WTC11 (cell line): ENCODE results near the gene ARHGDIG. TPM values are rescaled to one million over a fixed set of nuclear protein-coding genes. Genes with fewer than 3 reads are reported as not detected.
A peak's percentile ranks its signal among the peaks of the same experiment; 100 is the strongest.
"Not testable (repeated sequence)": the region's sequence is repeated elsewhere in the genome, so short reads cannot be mapped to it uniquely, and the experiment has no call there.

Source experiments
- ATAC-seq: fragments of 200-7000 bp; cut with Tn5 transposase; 2 replicates; pipeline ENCODE4 v1.10.0; 2021; ENCODE audit warnings: mild to moderate bottlenecking, moderate library complexity
- CTCF ChIA-PET: fragments of 300-600 bp; sonication (Branson Sonifier 250); formaldehyde crosslinking; loops from one replicate; lab custom pipeline; 2021; ENCODE audit warnings: antibody characterized with exemption; lab: Charles Lee
- POLR2A ChIA-PET: fragments of 350-600 bp; sonication (Branson Sonifier 250); formaldehyde crosslinking; loops from one replicate; lab custom pipeline; 2021; ENCODE audit warnings: antibody characterized with exemption; lab: Charles Lee
- DNase-seq: peaks from one replicate; pipeline ENCODE4 v3.0.0; 2021; ENCODE audit warnings: low spot score
- H3K27ac Mint-ChIP-seq: 2 replicates; pipeline ENCODE4 v1.8.0; 2021; ENCODE audit warnings: mixed read lengths
- H3K27me3 Mint-ChIP-seq: 2 replicates; pipeline ENCODE4 v1.8.0; 2021; ENCODE audit warnings: low read depth, mild to moderate bottlenecking, moderate library complexity, mixed read lengths
- H3K36me3 Mint-ChIP-seq: 2 replicates; pipeline ENCODE4 v1.8.0; 2021; ENCODE audit warnings: mixed read lengths
- H3K4me1 Mint-ChIP-seq: 2 replicates; pipeline ENCODE4 v1.8.0; 2022; ENCODE audit warnings: mixed read lengths
- H3K4me3 Mint-ChIP-seq: 2 replicates; pipeline ENCODE4 v1.8.0; 2021; ENCODE audit warnings: mild to moderate bottlenecking, moderate library complexity, mixed read lengths
- H3K9me3 Mint-ChIP-seq: 2 replicates; pipeline ENCODE4 v1.8.0; 2021; ENCODE audit warnings: mixed read lengths
- CREB1 ChIP-seq: sonication (generic); formaldehyde crosslinking; IDR thresholded peaks from 2 replicates; pipeline ENCODE4 v1.8.0; 2023; ENCODE audit warnings: mild to moderate bottlenecking, missing genetic modification reagents
- ELF4 ChIP-seq: sonication (generic); formaldehyde crosslinking; IDR thresholded peaks from 2 replicates; pipeline ENCODE4 v1.8.1; 2022; ENCODE audit warnings: low read depth, mild to moderate bottlenecking, moderate library complexity, missing genetic modification reagents
- FOXJ3 ChIP-seq: sonication (generic); formaldehyde crosslinking; IDR thresholded peaks from 2 replicates; pipeline ENCODE4 v1.9.0; 2021; ENCODE audit warnings: missing genetic modification reagents, mild to moderate bottlenecking, borderline replicate concordance
- GABPB1 ChIP-seq: sonication (generic); formaldehyde crosslinking; IDR thresholded peaks from 2 replicates; pipeline ENCODE4 v1.8.1; 2023; ENCODE audit warnings: mild to moderate bottlenecking, missing genetic modification reagents
- RELA ChIP-seq: sonication (generic); formaldehyde crosslinking; IDR thresholded peaks from 2 replicates; pipeline ENCODE4 v1.8.1; 2022; ENCODE audit warnings: missing genetic modification reagents, mild to moderate bottlenecking, borderline replicate concordance
- SOX15 ChIP-seq: fragments of 250-450 bp; sonication (Bioruptor Pico); IDR thresholded peaks from 2 replicates; pipeline ENCODE4 v1.9.0; 2021; ENCODE audit warnings: mild to moderate bottlenecking
- TEAD4 ChIP-seq: sonication (generic); formaldehyde crosslinking; IDR thresholded peaks from 2 replicates; pipeline ENCODE4 v1.8.0; 2022; ENCODE audit warnings: mild to moderate bottlenecking, missing genetic modification reagents
- ZNF138 ChIP-seq: sonication (generic); formaldehyde crosslinking; conservative IDR thresholded peaks from 2 replicates; pipeline ENCODE4 v1.8.1; 2022; ENCODE audit warnings: mild to moderate bottlenecking, moderate library complexity, missing genetic modification reagents
- ZNF671 ChIP-seq: fragments of 250-450 bp; sonication (Bioruptor Pico); IDR thresholded peaks from 2 replicates; pipeline ENCODE4 v1.8.0; 2021; ENCODE audit warnings: mild to moderate bottlenecking
- total RNA-seq: library from RNA; stranded (reverse); gene quantifications from 3 replicates; pipeline ENCODE4 v1.2.3, GENCODE V29; 2021
- TF ChIP-seq, protein P1 (sequence below): sonication (generic); formaldehyde crosslinking; IDR thresholded peaks from 2 replicates; pipeline ENCODE4 v1.8.0; 2022; ENCODE audit warnings: mild to moderate bottlenecking, missing genetic modification reagents
- TF ChIP-seq, protein P2 (sequence below): sonication (generic); formaldehyde crosslinking; IDR thresholded peaks from 2 replicates; pipeline ENCODE4 v1.8.0; 2023; ENCODE audit warnings: missing genetic modification reagents
- TF ChIP-seq, protein P3 (sequence below): sonication (generic); formaldehyde crosslinking; IDR thresholded peaks from 2 replicates; pipeline ENCODE4 v1.8.1; 2023; ENCODE audit warnings: mild to moderate bottlenecking, missing genetic modification reagents
- TF ChIP-seq, protein P4 (sequence below): sonication (generic); formaldehyde crosslinking; IDR thresholded peaks from 2 replicates; pipeline ENCODE4 v1.8.1; 2023; ENCODE audit warnings: mild to moderate bottlenecking, moderate library complexity, missing genetic modification reagents
- TF ChIP-seq, protein P5 (sequence below): sonication (generic); formaldehyde crosslinking; IDR thresholded peaks from 2 replicates; pipeline ENCODE4 v1.8.0; 2022; ENCODE audit warnings: mild to moderate bottlenecking, missing genetic modification reagents
- TF ChIP-seq, protein P6 (sequence below): fragments of 250-450 bp; sonication (Bioruptor Pico); IDR thresholded peaks from 2 replicates; pipeline ENCODE4 v1.9.0; 2021; ENCODE audit warnings: mild to moderate bottlenecking
- TF ChIP-seq, protein P7 (sequence below): sonication (generic); formaldehyde crosslinking; IDR thresholded peaks from 2 replicates; pipeline ENCODE4 v1.8.1; 2023; ENCODE audit warnings: mild to moderate bottlenecking, missing genetic modification reagents, moderate library complexity
- TF ChIP-seq, protein P8 (sequence below): sonication (generic); formaldehyde crosslinking; conservative IDR thresholded peaks from 2 replicates; pipeline ENCODE4 v1.8.1; 2022; ENCODE audit warnings: mild to moderate bottlenecking, missing genetic modification reagents
- TF ChIP-seq, protein P9 (sequence below): sonication (generic); formaldehyde crosslinking; IDR thresholded peaks from 2 replicates; pipeline ENCODE4 v1.8.1; 2022; ENCODE audit warnings: mild to moderate bottlenecking, moderate library complexity, missing genetic modification reagents

ARHGDIG gene
- total RNA-seq, 1 experiment from 2014 or later = 4.0 TPM

DNA sequence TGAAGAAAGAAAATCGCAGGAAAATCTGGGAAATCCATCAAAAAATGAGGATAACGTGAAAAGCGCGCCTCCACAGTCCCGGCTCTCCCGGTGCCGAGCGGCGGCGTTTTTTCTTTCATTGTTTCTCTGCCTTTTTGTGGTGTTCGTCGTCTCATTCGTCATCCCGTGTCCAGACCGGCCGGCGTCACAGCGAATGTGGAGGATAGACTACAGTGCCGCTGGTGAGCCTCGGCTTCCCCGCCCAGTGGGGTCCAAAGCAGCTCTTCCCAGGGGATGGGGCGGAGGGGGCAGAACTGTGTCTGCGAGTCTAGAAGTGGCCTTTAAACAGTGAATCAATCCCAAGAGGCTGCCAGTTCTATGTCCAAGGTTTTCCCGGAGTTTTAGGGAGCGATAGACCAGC is 25.9 kb upstream of the ARHGDIG start:
- H3K27me3 Mint-ChIP-seq = no peaks in the 10 kb centered on the region
- no peak overlapping the region for H3K4me3 Mint-ChIP-seq
- H3K4me1 Mint-ChIP-seq = no peaks in the 10 kb centered on the region
- H3K27ac Mint-ChIP-seq = no peak overlapping the region
- H3K36me3 Mint-ChIP-seq = peaks cover 33% of the 10 kb centered on the region
- TF ChIP-seq, protein P1, sequence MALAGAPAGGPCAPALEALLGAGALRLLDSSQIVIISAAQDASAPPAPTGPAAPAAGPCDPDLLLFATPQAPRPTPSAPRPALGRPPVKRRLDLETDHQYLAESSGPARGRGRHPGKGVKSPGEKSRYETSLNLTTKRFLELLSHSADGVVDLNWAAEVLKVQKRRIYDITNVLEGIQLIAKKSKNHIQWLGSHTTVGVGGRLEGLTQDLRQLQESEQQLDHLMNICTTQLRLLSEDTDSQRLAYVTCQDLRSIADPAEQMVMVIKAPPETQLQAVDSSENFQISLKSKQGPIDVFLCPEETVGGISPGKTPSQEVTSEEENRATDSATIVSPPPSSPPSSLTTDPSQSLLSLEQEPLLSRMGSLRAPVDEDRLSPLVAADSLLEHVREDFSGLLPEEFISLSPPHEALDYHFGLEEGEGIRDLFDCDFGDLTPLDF (CRISPR knock-in tag) = no peak
- TF ChIP-seq FOXJ3 = no peak
- TF ChIP-seq ZNF671 = no peak
- TF ChIP-seq GABPB1 = no peak
- TF ChIP-seq, protein P2, sequence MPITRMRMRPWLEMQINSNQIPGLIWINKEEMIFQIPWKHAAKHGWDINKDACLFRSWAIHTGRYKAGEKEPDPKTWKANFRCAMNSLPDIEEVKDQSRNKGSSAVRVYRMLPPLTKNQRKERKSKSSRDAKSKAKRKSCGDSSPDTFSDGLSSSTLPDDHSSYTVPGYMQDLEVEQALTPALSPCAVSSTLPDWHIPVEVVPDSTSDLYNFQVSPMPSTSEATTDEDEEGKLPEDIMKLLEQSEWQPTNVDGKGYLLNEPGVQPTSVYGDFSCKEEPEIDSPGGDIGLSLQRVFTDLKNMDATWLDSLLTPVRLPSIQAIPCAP (CRISPR knock-in tag) = no peak
- ATAC-seq (no peak), DNase-seq (no peak)
- CTCF ChIA-PET = no interaction called here
- H3K9me3 Mint-ChIP-seq = no peaks in the 10 kb centered on the region
- POLR2A ChIA-PET = no interaction called here

DNA sequence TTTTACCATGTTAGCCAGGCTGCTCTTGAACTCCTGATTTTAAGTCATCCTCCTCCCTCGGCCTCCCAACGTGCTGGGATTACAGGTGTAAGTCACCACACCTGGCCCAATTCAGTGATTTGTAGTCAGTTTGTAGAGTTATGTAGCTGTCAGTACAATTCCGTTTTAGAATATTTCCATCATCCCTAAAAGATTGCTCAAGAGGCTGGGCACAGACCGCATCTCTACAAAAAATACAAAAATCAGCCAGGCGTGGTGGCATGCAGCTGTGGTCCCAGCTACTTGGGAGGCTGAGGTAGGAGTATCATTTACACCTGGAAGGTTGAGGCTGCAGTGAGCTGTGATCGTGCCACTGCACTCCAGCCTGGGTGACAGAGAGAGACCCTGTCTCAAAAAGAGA is 25.2 kb upstream of the ARHGDIG start:
- H3K36me3 Mint-ChIP-seq = peaks cover 33% of the 10 kb centered on the region
- TF ChIP-seq ZNF138 (CRISPR knock-in tag) = no peak
- TF ChIP-seq, protein P3, sequence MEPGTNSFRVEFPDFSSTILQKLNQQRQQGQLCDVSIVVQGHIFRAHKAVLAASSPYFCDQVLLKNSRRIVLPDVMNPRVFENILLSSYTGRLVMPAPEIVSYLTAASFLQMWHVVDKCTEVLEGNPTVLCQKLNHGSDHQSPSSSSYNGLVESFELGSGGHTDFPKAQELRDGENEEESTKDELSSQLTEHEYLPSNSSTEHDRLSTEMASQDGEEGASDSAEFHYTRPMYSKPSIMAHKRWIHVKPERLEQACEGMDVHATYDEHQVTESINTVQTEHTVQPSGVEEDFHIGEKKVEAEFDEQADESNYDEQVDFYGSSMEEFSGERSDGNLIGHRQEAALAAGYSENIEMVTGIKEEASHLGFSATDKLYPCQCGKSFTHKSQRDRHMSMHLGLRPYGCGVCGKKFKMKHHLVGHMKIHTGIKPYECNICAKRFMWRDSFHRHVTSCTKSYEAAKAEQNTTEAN (CRISPR knock-in tag) = no peak
- H3K9me3 Mint-ChIP-seq = no peaks in the 10 kb centered on the region
- H3K27ac Mint-ChIP-seq = no peak overlapping the region
- H3K4me3 Mint-ChIP-seq = no peak overlapping the region
- no peak for ATAC-seq
- H3K4me1 Mint-ChIP-seq = no peaks in the 10 kb centered on the region
- CTCF ChIA-PET = no interaction called here
- no peak for DNase-seq
- POLR2A ChIA-PET = no interaction called here
- H3K27me3 Mint-ChIP-seq = no peaks in the 10 kb centered on the region

DNA sequence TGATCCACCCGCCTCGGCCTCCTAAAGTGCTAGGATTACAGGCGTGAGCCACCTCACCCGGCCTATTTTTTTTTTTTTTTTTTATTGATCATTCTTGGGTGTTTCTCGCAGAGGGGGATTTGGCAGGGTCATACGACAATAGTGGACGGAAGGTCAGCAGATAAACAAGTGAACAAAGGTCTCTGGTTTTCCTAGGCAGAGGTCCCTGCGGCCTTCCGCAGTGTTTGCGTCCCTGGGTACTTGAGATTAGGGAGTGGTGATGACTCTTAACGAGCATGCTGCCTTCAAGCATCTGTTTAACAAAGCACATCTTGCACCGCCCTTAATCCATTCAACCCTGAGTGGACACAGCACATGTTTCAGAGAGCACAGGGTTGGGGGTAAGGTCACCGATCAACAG is 22.3 kb upstream of the ARHGDIG start:
- H3K27ac Mint-ChIP-seq, ATAC-seq, DNase-seq, H3K4me3 Mint-ChIP-seq, POLR2A ChIA-PET, H3K9me3 Mint-ChIP-seq, H3K27me3 Mint-ChIP-seq, H3K4me1 Mint-ChIP-seq, CTCF ChIA-PET: not testable (repeated sequence)
- peaks cover 29% of the 10 kb centered on the region for H3K36me3 Mint-ChIP-seq

DNA sequence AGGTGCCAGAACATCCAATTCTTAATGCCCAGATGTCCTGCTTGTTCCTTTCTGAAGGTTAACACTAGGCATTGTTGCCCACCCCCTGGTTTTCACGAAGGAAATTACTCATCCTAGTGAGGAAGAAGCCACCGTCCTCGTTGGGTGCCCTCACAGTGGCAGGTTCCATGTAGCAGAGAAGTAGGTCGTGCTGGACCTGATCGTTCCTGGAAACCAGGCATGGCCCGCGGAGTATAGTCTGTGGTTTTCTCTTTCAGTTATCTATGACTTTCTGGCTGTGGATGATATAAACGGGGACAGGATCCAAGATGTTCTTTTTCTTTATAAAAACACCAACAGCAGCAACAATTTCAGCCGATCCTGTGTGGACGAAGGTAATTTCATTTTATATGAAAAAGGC is 21.2 kb upstream of the ARHGDIG start:
- POLR2A ChIA-PET = no interaction called here
- no peak for ATAC-seq
- no peak for DNase-seq
- Mint-ChIP-seq H3K4me1 (no peaks in the 10 kb centered on the region), H3K9me3 (no peaks in the 10 kb centered on the region), H3K27ac (peak overlapping the region; percentile 53), H3K4me3 (no peak overlapping the region), H3K36me3 (peaks cover 22% of the 10 kb centered on the region), H3K27me3 (no peaks in the 10 kb centered on the region)
- CTCF ChIA-PET = no interaction called here
- TF ChIP-seq, protein P4, sequence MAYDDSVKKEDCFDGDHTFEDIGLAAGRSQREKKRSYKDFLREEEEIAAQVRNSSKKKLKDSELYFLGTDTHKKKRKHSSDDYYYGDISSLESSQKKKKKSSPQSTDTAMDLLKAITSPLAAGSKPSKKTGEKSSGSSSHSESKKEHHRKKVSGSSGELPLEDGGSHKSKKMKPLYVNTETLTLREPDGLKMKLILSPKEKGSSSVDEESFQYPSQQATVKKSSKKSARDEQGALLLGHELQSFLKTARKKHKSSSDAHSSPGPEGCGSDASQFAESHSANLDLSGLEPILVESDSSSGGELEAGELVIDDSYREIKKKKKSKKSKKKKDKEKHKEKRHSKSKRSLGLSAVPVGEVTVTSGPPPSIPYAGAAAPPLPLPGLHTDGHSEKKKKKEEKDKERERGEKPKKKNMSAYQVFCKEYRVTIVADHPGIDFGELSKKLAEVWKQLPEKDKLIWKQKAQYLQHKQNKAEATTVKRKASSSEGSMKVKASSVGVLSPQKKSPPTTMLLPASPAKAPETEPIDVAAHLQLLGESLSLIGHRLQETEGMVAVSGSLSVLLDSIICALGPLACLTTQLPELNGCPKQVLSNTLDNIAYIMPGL (CRISPR knock-in tag) = no peak
- TF ChIP-seq, protein P5, sequence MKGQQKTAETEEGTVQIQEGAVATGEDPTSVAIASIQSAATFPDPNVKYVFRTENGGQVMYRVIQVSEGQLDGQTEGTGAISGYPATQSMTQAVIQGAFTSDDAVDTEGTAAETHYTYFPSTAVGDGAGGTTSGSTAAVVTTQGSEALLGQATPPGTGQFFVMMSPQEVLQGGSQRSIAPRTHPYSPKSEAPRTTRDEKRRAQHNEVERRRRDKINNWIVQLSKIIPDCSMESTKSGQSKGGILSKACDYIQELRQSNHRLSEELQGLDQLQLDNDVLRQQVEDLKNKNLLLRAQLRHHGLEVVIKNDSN (CRISPR knock-in tag) = no peak
- TF ChIP-seq RELA (CRISPR knock-in tag) (no peak), ELF4 (CRISPR knock-in tag) (no peak), FOXJ3 (no peak), TEAD4 (CRISPR knock-in tag) (no peak), CREB1 (no peak), SOX15 (CRISPR knock-in tag) (no peak)
- TF ChIP-seq, protein P3 (CRISPR knock-in tag) = no peak
- TF ChIP-seq, protein P6, sequence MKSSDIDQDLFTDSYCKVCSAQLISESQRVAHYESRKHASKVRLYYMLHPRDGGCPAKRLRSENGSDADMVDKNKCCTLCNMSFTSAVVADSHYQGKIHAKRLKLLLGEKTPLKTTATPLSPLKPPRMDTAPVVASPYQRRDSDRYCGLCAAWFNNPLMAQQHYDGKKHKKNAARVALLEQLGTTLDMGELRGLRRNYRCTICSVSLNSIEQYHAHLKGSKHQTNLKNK (CRISPR knock-in tag) = no peak
- TF ChIP-seq, protein P7, sequence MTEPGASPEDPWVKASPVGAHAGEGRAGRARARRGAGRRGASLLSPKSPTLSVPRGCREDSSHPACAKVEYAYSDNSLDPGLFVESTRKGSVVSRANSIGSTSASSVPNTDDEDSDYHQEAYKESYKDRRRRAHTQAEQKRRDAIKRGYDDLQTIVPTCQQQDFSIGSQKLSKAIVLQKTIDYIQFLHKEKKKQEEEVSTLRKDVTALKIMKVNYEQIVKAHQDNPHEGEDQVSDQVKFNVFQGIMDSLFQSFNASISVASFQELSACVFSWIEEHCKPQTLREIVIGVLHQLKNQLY (CRISPR knock-in tag) = no peak
- TF ChIP-seq, protein P8, sequence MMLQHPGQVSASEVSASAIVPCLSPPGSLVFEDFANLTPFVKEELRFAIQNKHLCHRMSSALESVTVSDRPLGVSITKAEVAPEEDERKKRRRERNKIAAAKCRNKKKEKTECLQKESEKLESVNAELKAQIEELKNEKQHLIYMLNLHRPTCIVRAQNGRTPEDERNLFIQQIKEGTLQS (CRISPR knock-in tag) = no peak
- TF ChIP-seq, protein P9, sequence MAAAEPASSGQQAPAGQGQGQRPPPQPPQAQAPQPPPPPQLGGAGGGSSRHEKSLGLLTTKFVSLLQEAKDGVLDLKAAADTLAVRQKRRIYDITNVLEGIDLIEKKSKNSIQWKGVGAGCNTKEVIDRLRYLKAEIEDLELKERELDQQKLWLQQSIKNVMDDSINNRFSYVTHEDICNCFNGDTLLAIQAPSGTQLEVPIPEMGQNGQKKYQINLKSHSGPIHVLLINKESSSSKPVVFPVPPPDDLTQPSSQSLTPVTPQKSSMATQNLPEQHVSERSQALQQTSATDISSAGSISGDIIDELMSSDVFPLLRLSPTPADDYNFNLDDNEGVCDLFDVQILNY (CRISPR knock-in tag) = no peak
